ENCODE data around the gene PMAIP1.
"Not testable (repeated sequence)": the region's sequence is repeated elsewhere in the genome, so short reads cannot be mapped to it uniquely, and the experiment has no call there.

PMAIP1 gene

GRCh38 chr18:59881728-59882656, 17.8 kb upstream of the PMAIP1 start:
- in situ Hi-C loops (cut with MboI; ENCODE audit: low pct_unique_long_range_greater_than_20kb, low sequenced_read_pairs) = no loop called here
- peak; percentile 86 for DNase-seq

GRCh38 chr18:59884351-59884750, 15.4 kb upstream of the PMAIP1 start:
- in situ Hi-C loops (cut with MboI; ENCODE audit: low pct_unique_long_range_greater_than_20kb, low sequenced_read_pairs) = no loop called here
- no peak for DNase-seq

- in situ Hi-C loops (cut with MboI; ENCODE audit: low pct_unique_long_range_greater_than_20kb, low sequenced_read_pairs) = no loop called here
Observed at GRCh38 chr18:59885579-59886163, 14.1 kb upstream of the PMAIP1 start.

DNA sequence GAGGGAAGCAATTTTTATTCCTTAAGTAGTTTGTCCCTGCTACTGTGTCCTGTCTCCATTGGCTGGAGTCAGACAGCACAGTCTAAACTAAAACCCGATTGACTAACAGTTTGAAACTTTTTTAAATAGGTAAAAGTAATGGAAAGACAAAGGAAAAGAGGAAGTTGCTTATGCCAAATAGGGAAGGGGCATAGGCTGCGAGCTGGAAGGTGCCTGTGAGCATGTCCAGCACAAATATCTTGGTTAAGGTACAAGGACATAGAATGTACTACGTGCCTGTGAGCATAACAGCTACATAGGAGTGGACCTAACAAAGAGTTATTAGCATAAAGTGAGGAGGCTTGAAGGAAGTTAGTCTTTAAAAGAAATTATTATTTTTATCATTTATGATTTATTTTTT, 13.4 kb upstream of the PMAIP1 start:
- DNase-seq = not testable (repeated sequence)

More at GRCh38 chr18:59885579-59886163, 14.1 kb upstream of the PMAIP1 start:
- peak; percentile 75 for DNase-seq

GRCh38 chr18:59892123-59892522, 7.7 kb upstream of the PMAIP1 start:
- DNase-seq = no peak
- in situ Hi-C loops (cut with MboI; ENCODE audit: low pct_unique_long_range_greater_than_20kb, low sequenced_read_pairs) = no loop called here

More for the DNA sequence above, 13.4 kb upstream of the PMAIP1 start:
- in situ Hi-C loops (cut with MboI; ENCODE audit: low pct_unique_long_range_greater_than_20kb, low sequenced_read_pairs) = not testable (repeated sequence)

- in situ Hi-C loops (cut with MboI; ENCODE audit: low pct_unique_long_range_greater_than_20kb, low sequenced_read_pairs) = no loop called here
- no peak for DNase-seq
Observed at GRCh38 chr18:59893971-59894370, 5.8 kb upstream of the PMAIP1 start.

DNA sequence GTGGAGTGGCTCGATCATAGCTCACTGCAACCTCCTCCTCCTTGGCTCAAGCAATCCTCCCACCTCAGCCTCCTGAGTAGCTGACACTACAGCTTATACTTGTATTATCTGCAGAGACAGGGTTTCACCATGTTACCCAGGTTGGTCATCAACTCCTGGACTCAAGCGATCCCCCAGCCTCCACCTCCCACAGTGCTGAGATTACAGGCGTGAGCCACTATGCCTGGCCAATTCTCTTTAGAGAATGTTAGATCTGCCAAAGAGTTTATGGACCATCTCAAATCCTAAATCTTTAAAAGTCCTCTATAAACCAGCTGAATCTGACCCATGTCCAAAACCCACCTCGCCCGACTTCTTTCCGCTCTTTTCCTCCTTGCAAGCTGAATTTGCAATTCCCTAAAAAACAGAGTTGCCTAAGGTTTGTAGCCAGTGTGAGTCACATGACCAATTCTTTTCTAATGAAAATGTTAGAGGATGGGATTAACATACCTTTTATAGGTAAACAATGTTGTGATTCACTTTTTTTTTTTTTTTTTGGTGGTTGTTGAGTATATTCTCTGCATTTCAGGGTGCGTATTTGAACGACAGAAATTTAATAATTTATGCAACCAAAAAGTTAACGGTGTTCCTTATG, 2.4 kb upstream of the PMAIP1 start:
- in situ Hi-C loops (cut with MboI; ENCODE audit: low pct_unique_long_range_greater_than_20kb, low sequenced_read_pairs) = no loop called here
- DNase-seq = no peak

DNA sequence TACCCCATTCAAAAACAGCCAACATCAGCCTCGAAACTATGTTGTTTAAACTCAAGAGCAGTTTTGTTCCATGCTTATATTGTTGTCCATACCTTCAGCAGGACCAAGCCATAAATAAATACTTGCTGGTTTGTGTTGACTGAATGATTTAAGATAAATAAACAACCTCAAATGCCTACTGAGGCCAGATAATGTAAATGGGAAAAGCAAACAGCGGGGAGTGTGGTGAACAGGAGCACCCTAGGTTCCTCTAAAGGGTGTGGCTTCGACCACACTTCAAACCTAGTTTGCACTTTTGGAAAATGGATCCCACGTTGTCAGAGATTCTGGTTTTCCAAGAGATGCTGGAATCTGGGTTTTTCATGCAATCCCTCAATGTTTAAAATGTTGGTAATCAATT, 1.7 kb upstream of the PMAIP1 start:
- DNase-seq = no peak
- in situ Hi-C loops (cut with MboI; ENCODE audit: low pct_unique_long_range_greater_than_20kb, low sequenced_read_pairs) = no loop called here

DNA sequence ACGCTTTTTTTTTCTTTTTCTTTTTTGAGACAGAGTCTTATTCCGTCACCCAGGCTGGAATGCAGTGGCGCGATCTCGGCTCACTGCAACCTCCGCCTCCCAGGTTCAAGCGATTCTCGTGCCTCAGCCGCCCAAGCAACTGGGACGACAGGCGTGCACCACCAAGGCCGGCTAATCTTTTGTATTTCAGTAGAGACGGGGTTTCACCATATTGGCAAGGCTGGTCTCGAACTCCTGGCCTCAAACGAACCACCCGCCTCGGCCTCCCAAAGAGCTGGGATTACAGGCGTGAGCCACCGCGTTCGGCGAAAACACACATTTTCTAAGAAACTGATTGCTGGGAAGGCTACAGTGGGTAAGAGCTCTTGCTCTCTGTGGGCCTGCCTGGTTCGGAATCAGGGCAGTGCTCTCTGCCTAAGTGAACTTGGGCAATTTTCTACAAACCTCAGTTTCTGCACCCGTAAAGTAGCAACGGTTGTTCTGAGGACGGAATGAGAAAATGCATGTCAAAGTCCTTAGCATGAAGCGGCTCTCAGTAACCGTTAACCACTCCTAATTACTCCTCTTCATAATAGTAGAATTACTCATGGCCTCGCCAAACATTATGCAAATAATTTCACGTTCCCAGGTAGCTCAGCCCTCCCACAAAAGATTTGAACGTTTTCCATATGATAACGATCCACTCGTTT, 1.0 kb upstream of the PMAIP1 start:
- in situ Hi-C loops (cut with MboI; ENCODE audit: low pct_unique_long_range_greater_than_20kb, low sequenced_read_pairs) = no loop called here
- DNase-seq = no peak

DNA sequence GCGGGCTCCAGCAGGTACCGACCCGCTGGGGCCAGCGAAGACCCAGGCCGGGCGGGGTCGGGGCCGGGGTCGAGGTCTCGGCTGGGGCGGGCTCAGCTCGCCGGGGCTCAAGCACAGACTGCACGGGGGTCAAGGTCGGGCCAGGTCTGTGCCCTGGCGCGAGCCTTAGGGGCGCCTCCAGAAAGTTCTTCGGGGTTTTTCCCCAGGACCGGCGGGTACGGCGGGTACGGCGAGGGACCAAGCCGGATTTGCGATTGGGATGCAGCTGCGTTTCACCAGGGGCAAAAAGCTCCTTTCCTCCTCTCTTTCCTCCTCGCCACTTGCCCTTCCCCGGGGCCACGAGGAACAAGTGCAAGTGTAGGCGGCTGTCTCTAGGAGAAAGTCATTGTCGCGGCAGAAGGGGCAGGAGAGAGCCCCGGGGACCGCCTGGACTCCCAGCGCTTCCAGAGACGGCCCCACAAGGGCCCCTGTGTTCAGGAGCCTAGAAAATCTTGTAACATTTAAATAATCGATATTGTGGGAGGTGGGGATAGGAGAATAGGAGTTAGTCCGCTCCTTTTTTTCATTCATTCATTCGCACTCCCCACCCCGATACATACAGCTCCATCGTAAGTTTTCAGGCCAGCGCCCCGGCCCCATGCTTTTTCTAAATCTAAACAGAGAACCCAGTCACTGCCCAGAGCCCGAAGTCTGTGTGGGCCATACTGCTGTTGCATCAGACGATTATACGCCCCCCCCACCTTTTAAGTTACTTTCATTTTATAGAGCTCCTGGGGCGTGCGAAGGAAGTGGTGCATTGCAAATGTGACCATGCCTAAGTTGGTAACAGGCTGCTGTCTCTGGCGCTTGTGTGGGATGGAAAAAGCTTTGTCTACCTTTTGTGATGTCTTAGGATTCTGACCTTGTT, 679 bp downstream of the PMAIP1 start:
- in situ Hi-C loops (cut with MboI; ENCODE audit: low pct_unique_long_range_greater_than_20kb, low sequenced_read_pairs) = no loop called here
- peak; percentile 87 for DNase-seq

DNA sequence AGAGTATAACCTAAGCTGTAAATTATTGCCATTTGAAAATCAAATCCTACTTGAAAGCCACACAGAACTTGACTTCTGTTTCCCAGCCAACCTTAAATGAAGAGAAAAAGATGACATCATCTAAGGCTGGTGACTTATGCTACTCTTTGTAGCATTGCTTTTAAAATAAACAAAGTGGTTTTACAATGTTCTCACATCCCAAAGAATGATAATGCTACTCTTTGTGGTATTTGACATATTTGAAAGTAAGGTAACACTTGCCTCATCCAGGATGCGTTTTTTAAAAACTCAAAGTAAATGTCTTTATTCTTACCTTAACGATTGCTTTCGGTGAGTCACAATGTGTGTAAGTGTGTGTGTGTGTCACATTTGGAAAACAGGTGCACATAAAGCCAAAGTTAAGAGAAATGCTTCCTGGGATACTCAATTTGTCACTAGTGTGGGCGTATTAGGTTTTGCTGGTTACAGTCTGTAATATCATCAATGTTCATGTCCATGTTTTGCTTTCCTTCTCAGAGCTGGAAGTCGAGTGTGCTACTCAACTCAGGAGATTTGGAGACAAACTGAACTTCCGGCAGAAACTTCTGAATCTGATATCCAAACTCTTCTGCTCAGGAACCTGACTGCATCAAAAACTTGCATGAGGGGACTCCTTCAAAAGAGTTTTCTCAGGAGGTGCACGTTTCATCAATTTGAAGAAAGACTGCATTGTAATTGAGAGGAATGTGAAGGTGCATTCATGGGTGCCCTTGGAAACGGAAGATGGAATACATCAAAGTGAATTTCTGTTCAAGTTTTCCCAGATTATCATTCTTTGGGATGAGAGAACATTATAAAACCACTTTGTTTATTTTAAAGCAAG, 2.6 kb downstream of the PMAIP1 start:
- no peak for DNase-seq
- in situ Hi-C loops (cut with MboI; ENCODE audit: low pct_unique_long_range_greater_than_20kb, low sequenced_read_pairs) = no loop called here

GRCh38 chr18:59902993-59903610, 3.3 kb downstream of the PMAIP1 start:
- DNase-seq = no peak
- in situ Hi-C loops (cut with MboI; ENCODE audit: low pct_unique_long_range_greater_than_20kb, low sequenced_read_pairs) = no loop called here

- in situ Hi-C loops (cut with MboI; ENCODE audit: low pct_unique_long_range_greater_than_20kb, low sequenced_read_pairs) = no loop called here
- no peak for DNase-seq
Observed at GRCh38 chr18:59904011-59904601, 4.3 kb downstream of the PMAIP1 start.

DNA sequence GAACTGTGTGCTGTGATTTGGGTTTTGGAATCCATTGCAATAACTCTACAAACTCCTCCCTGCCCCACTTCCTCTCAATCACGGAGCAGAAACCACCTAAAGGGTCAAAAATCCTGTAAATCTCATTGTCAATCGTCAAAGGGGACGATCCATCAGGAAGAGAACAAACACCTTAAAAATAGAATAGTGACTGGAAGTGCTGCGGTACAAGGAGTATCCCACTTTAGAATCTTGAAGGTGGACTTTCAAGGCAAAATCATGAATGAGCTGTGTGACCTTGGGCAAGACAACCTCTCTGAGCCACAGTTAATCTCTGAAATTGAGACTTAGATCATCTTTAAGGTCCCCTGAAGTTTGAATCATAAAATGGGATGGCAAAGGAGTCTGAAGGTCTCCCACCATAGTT, 5.9 kb downstream of the PMAIP1 start:
- DNase-seq = no peak
- in situ Hi-C loops (cut with MboI; ENCODE audit: low pct_unique_long_range_greater_than_20kb, low sequenced_read_pairs) = no loop called here

DNA sequence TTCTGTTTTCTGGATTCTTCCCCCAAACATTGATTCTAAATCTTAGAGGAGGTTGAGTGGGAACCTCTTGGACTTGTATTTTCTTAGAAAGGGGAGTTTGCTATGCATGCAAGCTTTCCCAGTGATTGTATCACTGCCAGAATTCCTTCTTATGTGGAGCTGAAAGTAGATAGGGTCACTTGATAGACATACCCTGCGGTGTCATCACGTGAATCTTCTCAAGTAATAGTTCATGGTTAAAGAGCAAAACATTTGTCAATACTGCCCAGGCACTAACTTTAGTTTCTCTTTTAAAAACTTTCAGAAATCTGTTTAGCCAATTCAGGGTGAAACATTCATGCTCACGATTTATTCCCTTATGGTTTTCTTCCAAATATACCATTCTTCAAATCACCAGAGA, 6.4 kb downstream of the PMAIP1 start:
- in situ Hi-C loops (cut with MboI; ENCODE audit: low pct_unique_long_range_greater_than_20kb, low sequenced_read_pairs) = no loop called here
- DNase-seq = no peak

- DNase-seq = no peak
- in situ Hi-C loops (cut with MboI; ENCODE audit: low pct_unique_long_range_greater_than_20kb, low sequenced_read_pairs) = no loop called here
Observed at GRCh38 chr18:59907172-59907571, 7.4 kb downstream of the PMAIP1 start.

DNA sequence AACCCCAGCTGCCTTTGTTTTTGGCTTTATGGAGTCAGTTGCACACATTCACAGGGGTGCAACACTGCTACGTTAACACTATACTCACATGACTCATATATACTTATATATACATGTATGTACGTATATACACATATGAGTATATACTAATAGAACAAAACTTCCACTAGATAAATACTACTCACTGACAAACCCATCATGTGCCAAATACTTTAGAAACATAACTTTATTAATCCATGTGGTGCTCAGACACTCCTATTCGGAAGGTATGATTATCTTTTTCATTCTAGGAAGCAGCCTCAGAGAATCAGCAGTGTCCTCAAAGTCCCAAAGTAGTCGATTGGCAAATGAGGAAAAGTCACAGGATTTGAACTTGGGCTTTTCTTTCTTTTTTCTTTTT, 7.9 kb downstream of the PMAIP1 start:
- in situ Hi-C loops (cut with MboI; ENCODE audit: low pct_unique_long_range_greater_than_20kb, low sequenced_read_pairs) = no loop called here
- no peak for DNase-seq
